GM10847 (cell line): ENCODE results near the gene PTPN18.
A peak's percentile ranks its signal among the peaks of the same experiment; 100 is the strongest.

ENCODE experiments used
- POLR2A ChIP-seq: IDR thresholded peaks from 2 replicates; pipeline ENCODE4 v1.6.1; 2011; ENCODE audit not compliant: insufficient read length; ENCODE audit errors: extremely low read depth

The PTPN18 gene

GRCh38 chr2:130355578-130356431, at the start of gene PTPN18:
TSS of gene PTPN18 (plus strand) at chr2:130356056. CDS start at chr2:130356108, 52 bp downstream.
- peak; percentile 36 for TF ChIP-seq POLR2A

DNA sequence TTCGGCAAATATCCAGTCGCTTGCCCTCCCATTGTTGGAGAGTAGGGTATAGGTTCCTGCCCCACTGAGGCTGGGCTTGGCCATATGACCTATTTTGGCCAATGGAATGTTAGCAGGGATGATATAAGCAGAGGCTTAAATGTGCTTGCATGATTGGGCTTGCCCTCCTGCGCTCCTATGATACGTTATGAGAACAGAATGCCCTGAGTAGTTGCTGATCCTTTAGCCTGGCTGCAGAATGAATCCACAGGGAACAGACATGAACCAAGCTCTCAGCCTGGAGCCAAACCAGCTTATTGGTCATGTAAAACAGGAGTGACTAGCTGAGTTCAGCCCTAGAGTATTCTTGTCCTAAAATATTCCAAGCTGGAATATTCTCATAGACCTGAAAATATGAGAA, 48.0 kb upstream of the PTPN18 start:
- no peak for TF ChIP-seq POLR2A

- no peak for TF ChIP-seq POLR2A
Measured at GRCh38 chr2:130310881-130311280, 45.0 kb upstream of the PTPN18 start.

GRCh38 chr2:130313812-130314334, 42.0 kb upstream of the PTPN18 start:
- no peak for TF ChIP-seq POLR2A

DNA sequence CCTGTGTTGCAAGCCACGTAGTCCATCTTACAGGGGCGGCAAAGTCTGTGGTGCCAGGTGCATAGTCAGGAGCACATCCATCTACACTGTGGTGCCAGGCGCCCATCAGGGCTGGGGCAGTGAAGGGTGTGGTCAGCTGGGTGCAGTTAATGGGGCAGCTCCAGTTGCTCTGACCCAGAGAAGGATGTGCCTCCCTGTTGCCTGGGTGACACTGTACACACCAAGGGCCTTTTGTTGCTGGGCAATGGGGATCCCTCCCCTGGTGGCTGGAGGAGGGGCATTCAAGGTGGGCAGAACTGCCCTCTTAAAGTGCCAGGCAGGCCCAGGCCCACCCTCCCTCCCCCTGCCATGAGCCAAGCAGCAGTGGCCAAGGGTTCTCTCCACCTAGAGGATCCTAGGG, 41.5 kb upstream of the PTPN18 start:
- TF ChIP-seq POLR2A, result no peak

DNA sequence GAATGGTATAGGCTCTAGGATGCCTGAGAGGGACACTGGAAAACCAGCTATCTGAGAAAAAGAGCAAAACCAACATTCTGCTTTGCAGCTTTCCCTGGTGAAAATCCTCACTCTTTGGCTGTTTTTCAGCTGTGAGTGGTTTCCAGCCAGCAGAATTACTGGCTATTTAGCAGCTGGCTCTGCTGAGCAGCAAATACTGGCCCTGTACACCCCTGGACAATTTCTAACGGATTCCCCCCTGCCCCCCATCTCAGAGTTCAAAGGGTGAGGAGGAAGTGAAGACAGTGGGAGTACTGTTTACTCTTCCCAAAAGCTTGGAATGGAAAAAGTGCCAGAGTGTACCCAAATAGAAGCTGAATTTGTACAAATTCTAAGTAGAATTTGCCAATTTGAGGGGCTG, 39.3 kb upstream of the PTPN18 start:
- TF ChIP-seq POLR2A, result no peak

GRCh38 chr2:130318906-130319305, 37.0 kb upstream of the PTPN18 start:
- TF ChIP-seq POLR2A, result no peak

DNA sequence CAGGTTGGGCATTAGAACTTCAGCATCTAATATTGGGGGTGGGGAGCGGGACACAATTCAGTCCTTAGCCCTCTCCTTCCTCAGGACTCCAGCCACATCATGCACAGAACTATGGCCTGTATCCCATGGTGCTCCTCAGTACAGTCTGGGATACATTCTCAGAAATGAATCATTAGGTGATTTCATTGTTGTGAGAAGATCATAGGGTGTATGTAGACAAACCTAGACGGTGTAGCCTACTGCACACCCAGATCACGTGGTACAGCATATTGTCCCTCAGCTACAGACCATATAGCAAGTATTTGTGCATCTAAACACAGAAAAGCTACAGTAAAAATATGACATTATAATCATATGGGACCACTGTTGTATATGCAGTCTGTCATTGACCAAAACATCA, 36.3 kb upstream of the PTPN18 start:
- no peak for TF ChIP-seq POLR2A

DNA sequence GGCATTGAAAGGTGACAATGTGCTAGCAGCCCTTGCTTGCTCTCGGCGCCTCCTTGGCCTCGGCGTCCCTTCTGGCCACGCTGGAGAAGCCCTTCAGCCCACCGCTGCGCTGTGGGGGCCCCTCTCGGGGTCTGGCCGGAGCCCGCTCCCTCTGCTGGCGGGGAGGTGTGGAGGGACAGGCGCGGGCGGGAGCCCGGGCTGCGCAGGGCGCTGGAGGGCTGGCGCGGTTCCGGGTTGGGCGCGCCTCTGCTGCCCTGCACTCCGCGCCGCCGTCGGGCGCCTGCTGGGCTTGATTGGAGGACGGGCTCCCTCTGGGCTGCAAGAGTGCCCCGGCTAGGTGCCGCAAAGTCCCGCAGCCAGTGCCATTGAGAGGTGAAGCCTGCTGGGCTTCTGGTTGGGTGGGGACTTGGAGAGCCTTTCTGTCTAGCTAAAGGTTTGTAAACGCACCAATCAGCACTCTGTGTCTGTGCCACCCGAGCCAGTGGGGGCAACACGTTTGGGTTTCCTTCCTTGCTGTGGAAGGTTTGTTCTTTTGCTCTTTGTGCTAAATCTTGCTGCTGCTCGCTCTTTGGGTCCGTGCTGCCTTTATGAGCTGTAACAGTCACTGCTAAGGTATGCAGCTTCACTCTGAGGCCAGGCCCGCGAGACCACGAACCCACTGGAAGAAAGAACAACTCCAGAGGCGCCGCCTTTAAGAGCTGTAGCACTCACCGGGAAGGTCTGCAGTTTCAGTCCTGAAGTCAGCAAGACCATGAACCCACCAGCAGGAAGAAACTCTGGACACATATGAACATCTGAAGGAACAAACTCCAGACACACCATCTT, 27.9 kb upstream of the PTPN18 start:
- TF ChIP-seq POLR2A, result no peak

DNA sequence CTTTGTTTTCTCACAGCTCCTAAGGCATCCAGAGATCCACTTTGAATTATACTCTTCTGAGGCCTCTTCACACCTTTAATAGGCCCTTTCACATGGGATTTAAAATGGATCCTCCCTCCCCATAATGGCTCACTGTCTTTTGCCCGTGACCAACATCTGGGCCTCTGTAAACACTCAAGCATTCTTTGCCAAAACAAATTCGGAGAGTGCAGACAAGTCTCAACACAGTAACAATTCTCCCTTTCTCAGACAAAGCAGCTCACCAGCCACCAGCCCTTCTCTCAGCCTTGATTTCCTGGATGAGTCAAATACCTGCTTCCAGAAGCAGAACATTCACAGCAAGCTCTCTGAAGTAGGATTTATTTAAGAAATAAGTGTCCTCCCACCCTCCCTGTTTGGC, 27.1 kb upstream of the PTPN18 start:
- no peak for TF ChIP-seq POLR2A

DNA sequence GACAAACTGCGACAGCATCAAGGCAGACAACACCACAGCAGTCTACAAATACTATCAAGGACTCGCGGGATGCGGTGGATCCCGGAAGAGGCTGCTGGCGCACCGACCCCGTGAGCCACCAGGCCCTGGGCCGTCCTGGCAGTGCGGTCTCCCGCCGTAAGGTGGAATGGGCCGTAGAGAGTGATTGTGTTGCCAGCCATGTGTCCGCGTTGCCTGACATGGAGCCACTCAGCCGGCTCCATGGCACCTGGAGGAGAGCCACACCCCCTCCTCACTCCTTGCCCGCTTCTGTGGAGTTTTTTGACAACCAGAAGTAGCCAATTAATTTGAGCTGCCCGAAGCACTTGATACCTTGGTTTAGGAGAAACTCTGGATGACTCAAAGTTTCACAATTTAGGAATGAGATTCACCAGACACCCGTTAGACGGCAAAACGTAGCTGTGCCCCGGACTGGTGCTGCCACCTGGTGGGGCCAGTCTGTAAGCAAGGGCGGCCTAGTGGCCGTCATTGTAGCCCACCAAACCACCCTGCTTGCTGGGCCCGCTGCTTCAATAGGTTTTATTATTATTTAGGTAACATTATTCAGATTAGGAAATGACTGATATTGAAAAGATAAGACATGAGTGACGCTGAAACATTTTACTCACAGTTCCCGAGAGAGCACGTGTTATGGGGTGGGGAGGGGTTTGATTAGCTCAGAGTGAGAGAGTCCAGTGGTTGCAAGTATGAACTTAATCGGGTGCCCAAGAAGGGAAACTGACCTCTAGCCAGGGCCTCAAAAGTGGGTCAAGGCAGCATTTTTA, 23.4 kb upstream of the PTPN18 start:
- no peak for TF ChIP-seq POLR2A

DNA sequence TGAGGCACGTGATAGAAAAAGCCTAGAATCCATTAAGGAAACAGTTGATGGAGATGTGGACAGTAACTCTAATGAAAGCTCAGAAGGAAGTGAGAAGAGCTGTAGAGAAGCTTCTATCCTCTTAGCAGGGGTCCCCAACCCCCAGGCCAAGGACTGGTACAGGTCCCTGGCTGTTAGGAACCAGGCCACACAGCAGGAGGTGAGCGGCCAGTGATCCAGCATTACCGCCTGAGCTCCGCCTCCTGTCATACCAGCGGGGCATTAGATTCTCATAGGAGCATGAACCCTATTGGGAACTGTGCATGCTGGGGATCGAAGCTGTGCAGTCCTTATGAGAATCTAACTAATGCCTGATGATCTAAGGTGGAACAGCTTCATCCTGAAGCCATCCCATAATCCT, 21.8 kb upstream of the PTPN18 start:
- no peak for TF ChIP-seq POLR2A

GRCh38 chr2:130335226-130335625, 20.6 kb upstream of the PTPN18 start:
- no peak for TF ChIP-seq POLR2A

- no peak for TF ChIP-seq POLR2A
Measured at GRCh38 chr2:130336150-130336876, 19.5 kb upstream of the PTPN18 start.
